ENCODE measurements around the gene RXFP2.

The RXFP2 gene

GRCh38 chr13:31826521-31826920 is 87.2 kb downstream of the RXFP2 start:
- no peaks in the 10 kb centered on the region for H3K4me1 Mint-ChIP-seq (ENCODE audit: low read depth)
- no peaks in the 10 kb centered on the region for H3K27me3 Mint-ChIP-seq
- H3K4me3 Mint-ChIP-seq: no peak overlapping the region
- no peak overlapping the region for H3K27ac Mint-ChIP-seq
- no peaks in the 10 kb centered on the region for H3K36me3 Mint-ChIP-seq
- H3K9me3 Mint-ChIP-seq (ENCODE audit: low read depth): no peaks in the 10 kb centered on the region

GRCh38 chr13:31827707-31828106 is 88.4 kb downstream of the RXFP2 start:
- no peaks in the 10 kb centered on the region for H3K4me1 Mint-ChIP-seq (ENCODE audit: low read depth)
- no peaks in the 10 kb centered on the region for H3K27me3 Mint-ChIP-seq
- no peak overlapping the region for H3K27ac Mint-ChIP-seq
- H3K4me3 Mint-ChIP-seq: no peak overlapping the region
- no peaks in the 10 kb centered on the region for H3K9me3 Mint-ChIP-seq (ENCODE audit: low read depth)
- H3K36me3 Mint-ChIP-seq: no peaks in the 10 kb centered on the region

- H3K27ac Mint-ChIP-seq: no peak overlapping the region
These were observed 96.6 kb downstream of the RXFP2 start for GRCh38 chr13:31835932-31836331.

GRCh38 chr13:31843044-31843443 is 103.7 kb downstream of the RXFP2 start:
- H3K9me3 Mint-ChIP-seq (ENCODE audit: low read depth): no peaks in the 10 kb centered on the region
- no peaks in the 10 kb centered on the region for H3K36me3 Mint-ChIP-seq
- peaks cover 33% of the 10 kb centered on the region for H3K27me3 Mint-ChIP-seq
- H3K4me3 Mint-ChIP-seq: no peak overlapping the region
- no peak overlapping the region for H3K27ac Mint-ChIP-seq
- H3K4me1 Mint-ChIP-seq (ENCODE audit: low read depth): peaks cover 11% of the 10 kb centered on the region

More at GRCh38 chr13:31835932-31836331, 96.6 kb downstream of the RXFP2 start:
- H3K27me3 Mint-ChIP-seq: peaks cover 5% of the 10 kb centered on the region
- H3K36me3 Mint-ChIP-seq: no peaks in the 10 kb centered on the region
- no peak overlapping the region for H3K4me3 Mint-ChIP-seq
- H3K4me1 Mint-ChIP-seq (ENCODE audit: low read depth): no peaks in the 10 kb centered on the region
- no peaks in the 10 kb centered on the region for H3K9me3 Mint-ChIP-seq (ENCODE audit: low read depth)

GRCh38 chr13:31846182-31846938 is 107.0 kb downstream of the RXFP2 start:
- Mint-ChIP-seq H3K4me1 (ENCODE audit: low read depth) (peaks cover 11% of the 10 kb centered on the region), H3K9me3 (ENCODE audit: low read depth) (no peaks in the 10 kb centered on the region), H3K27ac (no peak overlapping the region), H3K27me3 (peaks cover 35% of the 10 kb centered on the region), H3K4me3 (peak overlapping the region; percentile 76), H3K36me3 (no peaks in the 10 kb centered on the region)

- H3K9me3 Mint-ChIP-seq (ENCODE audit: low read depth): no peaks in the 10 kb centered on the region
- peaks cover 37% of the 10 kb centered on the region for H3K27me3 Mint-ChIP-seq
- peaks cover 11% of the 10 kb centered on the region for H3K4me1 Mint-ChIP-seq (ENCODE audit: low read depth)
- H3K27ac Mint-ChIP-seq: no peak overlapping the region
- H3K4me3 Mint-ChIP-seq: peak overlapping the region; percentile 73
- H3K36me3 Mint-ChIP-seq: no peaks in the 10 kb centered on the region
These were observed 107.8 kb downstream of the RXFP2 start for GRCh38 chr13:31846961-31847752.

- Mint-ChIP-seq H3K27me3 (peaks cover 30% of the 10 kb centered on the region), H3K9me3 (ENCODE audit: low read depth) (no peaks in the 10 kb centered on the region)
These were observed 109.3 kb downstream of the RXFP2 start for GRCh38 chr13:31848621-31849020.

GRCh38 chr13:31849206-31849605 is 109.9 kb downstream of the RXFP2 start:
- Mint-ChIP-seq H3K4me3 (no peak overlapping the region), H3K4me1 (ENCODE audit: low read depth) (peaks cover 11% of the 10 kb centered on the region), H3K27ac (no peak overlapping the region), H3K36me3 (no peaks in the 10 kb centered on the region), H3K9me3 (ENCODE audit: low read depth) (no peaks in the 10 kb centered on the region), H3K27me3 (peaks cover 26% of the 10 kb centered on the region)

More at GRCh38 chr13:31848621-31849020, 109.3 kb downstream of the RXFP2 start:
- no peaks in the 10 kb centered on the region for H3K36me3 Mint-ChIP-seq
- H3K4me3 Mint-ChIP-seq: no peak overlapping the region
- no peak overlapping the region for H3K27ac Mint-ChIP-seq
- H3K4me1 Mint-ChIP-seq (ENCODE audit: low read depth): peaks cover 11% of the 10 kb centered on the region

- H3K4me1 Mint-ChIP-seq (ENCODE audit: low read depth): peaks cover 9% of the 10 kb centered on the region
- H3K27ac Mint-ChIP-seq: no peak overlapping the region
- H3K27me3 Mint-ChIP-seq: peaks cover 19% of the 10 kb centered on the region
- H3K36me3 Mint-ChIP-seq: no peaks in the 10 kb centered on the region
- H3K4me3 Mint-ChIP-seq: no peak overlapping the region
- no peaks in the 10 kb centered on the region for H3K9me3 Mint-ChIP-seq (ENCODE audit: low read depth)
These were observed 110.8 kb downstream of the RXFP2 start for GRCh38 chr13:31850041-31850555.

GRCh38 chr13:31851216-31851615 is 111.9 kb downstream of the RXFP2 start:
- Mint-ChIP-seq H3K27me3 (peaks cover 14% of the 10 kb centered on the region), H3K9me3 (ENCODE audit: low read depth) (no peaks in the 10 kb centered on the region), H3K4me3 (no peak overlapping the region), H3K4me1 (ENCODE audit: low read depth) (peaks cover 4% of the 10 kb centered on the region), H3K27ac (no peak overlapping the region), H3K36me3 (no peaks in the 10 kb centered on the region)
